ENCODE results near the gene SCGN.

Gene SCGN, protein sequence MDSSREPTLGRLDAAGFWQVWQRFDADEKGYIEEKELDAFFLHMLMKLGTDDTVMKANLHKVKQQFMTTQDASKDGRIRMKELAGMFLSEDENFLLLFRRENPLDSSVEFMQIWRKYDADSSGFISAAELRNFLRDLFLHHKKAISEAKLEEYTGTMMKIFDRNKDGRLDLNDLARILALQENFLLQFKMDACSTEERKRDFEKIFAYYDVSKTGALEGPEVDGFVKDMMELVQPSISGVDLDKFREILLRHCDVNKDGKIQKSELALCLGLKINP

DNA sequence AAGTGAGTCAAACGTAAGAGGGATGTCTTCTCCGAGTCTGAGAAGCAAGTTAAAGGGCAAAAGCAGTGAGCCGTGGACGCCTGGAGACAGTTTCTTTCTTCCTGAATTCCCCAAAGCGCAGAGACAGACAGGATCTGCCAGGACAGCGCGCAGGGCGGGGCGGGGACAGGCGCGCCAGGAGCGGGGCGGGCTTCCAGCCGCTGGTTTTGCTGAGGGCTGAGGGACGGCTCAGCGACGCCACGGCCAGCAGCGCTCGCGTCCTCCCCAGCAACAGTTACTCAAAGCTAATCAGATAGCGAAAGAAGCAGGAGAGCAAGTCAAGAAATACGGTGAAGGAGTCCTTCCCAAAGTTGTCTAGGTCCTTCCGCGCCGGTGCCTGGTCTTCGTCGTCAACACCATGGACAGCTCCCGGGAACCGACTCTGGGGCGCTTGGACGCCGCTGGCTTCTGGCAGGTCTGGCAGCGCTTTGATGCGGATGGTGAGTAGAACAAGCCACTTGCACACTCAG is at the start of gene SCGN:
TSS of gene SCGN (plus strand) at position 209 of the 509 bp plus-strand sequence. CDS start at position 398, 189 bp downstream.
- no peaks in the 10 kb centered on the region for H3K9me3 ChIP-seq (ENCODE audit: control insufficient read depth in 5 of 5, low read length in 5 of 5)
- no peak within 1 kb of the TSS for H3K27ac ChIP-seq (ENCODE audit: low read depth, low read length)
- H3K9ac ChIP-seq (ENCODE audit: low read length in 5 of 5), result no peak within 1 kb of the TSS
- H3K27me3 ChIP-seq (ENCODE audit: control insufficient read depth in 5 of 5, insufficient read depth in 4 of 5, low read length in 5 of 5), result peaks cover 0 to 6% (median 0%) of the 10 kb centered on the region in 5 donors
- peak within 1 kb of the TSS in 4 of 5 donors; percentile 21 to 54 (median 42) for H3K4me3 ChIP-seq (ENCODE audit: low read depth in 1 of 5, low read length in 5 of 5)
- H3K4me1 ChIP-seq (ENCODE audit: control insufficient read depth in 5 of 5, insufficient read depth in 5 of 5, low read length in 5 of 5), result peaks cover 0 to 9% (median 8%) of the 10 kb centered on the region in 5 donors
- H3K36me3 ChIP-seq (ENCODE audit: control insufficient read depth in 5 of 5, insufficient read depth in 5 of 5, low read length in 5 of 5), result no peaks in the 10 kb centered on the region

GRCh38 chr6:25602674-25602982 is 49.4 kb upstream of the SCGN start:
- H3K4me1 ChIP-seq (ENCODE audit: control insufficient read depth in 5 of 5, insufficient read depth in 5 of 5, low read length in 5 of 5), result peaks cover 0 to 4% (median 0%) of the 10 kb centered on the region in 5 donors
- H3K4me3 ChIP-seq (ENCODE audit: low read depth in 1 of 5, low read length in 5 of 5), result no peak overlapping the region
- H3K27ac ChIP-seq (ENCODE audit: low read depth, low read length), result no peak overlapping the region
- no peaks in the 10 kb centered on the region for H3K9me3 ChIP-seq (ENCODE audit: control insufficient read depth in 5 of 5, low read length in 5 of 5)
- H3K36me3 ChIP-seq (ENCODE audit: control insufficient read depth in 5 of 5, insufficient read depth in 5 of 5, low read length in 5 of 5), result peaks cover 0 to 4% (median 3%) of the 10 kb centered on the region in 5 donors
- H3K9ac ChIP-seq (ENCODE audit: low read length in 5 of 5), result no peak overlapping the region
- H3K27me3 ChIP-seq (ENCODE audit: control insufficient read depth in 5 of 5, insufficient read depth in 4 of 5, low read length in 5 of 5), result no peaks in the 10 kb centered on the region

GRCh38 chr6:25603251-25603650 is 48.8 kb upstream of the SCGN start:
- Histone ChIP-seq H3K4me1 (ENCODE audit: control insufficient read depth in 5 of 5, insufficient read depth in 5 of 5, low read length in 5 of 5) (peaks cover 0 to 6% (median 0%) of the 10 kb centered on the region in 5 donors), H3K9ac (ENCODE audit: low read length in 5 of 5) (no peak overlapping the region), H3K4me3 (ENCODE audit: low read depth in 1 of 5, low read length in 5 of 5) (no peak overlapping the region), H3K36me3 (ENCODE audit: control insufficient read depth in 5 of 5, insufficient read depth in 5 of 5, low read length in 5 of 5) (peaks cover 0 to 4% (median 3%) of the 10 kb centered on the region in 5 donors), H3K9me3 (ENCODE audit: control insufficient read depth in 5 of 5, low read length in 5 of 5) (no peaks in the 10 kb centered on the region), H3K27ac (ENCODE audit: low read depth, low read length) (no peak overlapping the region), H3K27me3 (ENCODE audit: control insufficient read depth in 5 of 5, insufficient read depth in 4 of 5, low read length in 5 of 5) (no peaks in the 10 kb centered on the region)

DNA sequence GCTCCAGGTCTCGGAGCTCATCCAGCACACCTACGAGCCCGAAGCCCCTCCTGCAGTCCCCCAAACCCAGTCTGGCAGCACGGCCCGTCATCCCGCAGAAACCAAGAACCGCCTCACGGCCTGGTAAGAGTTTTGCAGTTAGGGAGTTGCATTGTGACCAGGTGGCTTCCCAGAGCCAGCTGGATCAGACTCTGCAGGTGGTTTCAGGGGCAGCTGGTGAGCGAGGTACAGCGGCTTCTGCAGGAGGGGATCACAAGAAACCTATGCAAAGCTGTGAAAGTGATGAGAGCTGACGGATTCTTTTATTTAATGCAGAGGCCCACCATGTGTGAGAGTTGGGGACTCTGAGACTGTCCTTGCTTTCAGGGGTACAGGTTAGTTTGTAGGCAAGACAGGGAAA is 45.9 kb upstream of the SCGN start:
- H3K36me3 ChIP-seq (ENCODE audit: control insufficient read depth in 5 of 5, insufficient read depth in 5 of 5, low read length in 5 of 5), result peaks cover 0 to 3% (median 2%) of the 10 kb centered on the region in 5 donors
- H3K4me3 ChIP-seq (ENCODE audit: low read depth in 1 of 5, low read length in 5 of 5), result no peak overlapping the region
- H3K27ac ChIP-seq (ENCODE audit: low read depth, low read length), result no peak overlapping the region
- H3K9ac ChIP-seq (ENCODE audit: low read length in 5 of 5), result no peak overlapping the region
- peaks cover 0 to 6% (median 0%) of the 10 kb centered on the region in 5 donors for H3K4me1 ChIP-seq (ENCODE audit: control insufficient read depth in 5 of 5, insufficient read depth in 5 of 5, low read length in 5 of 5)
- H3K9me3 ChIP-seq (ENCODE audit: control insufficient read depth in 5 of 5, low read length in 5 of 5), result no peaks in the 10 kb centered on the region
- no peaks in the 10 kb centered on the region for H3K27me3 ChIP-seq (ENCODE audit: control insufficient read depth in 5 of 5, insufficient read depth in 4 of 5, low read length in 5 of 5)

- Histone ChIP-seq H3K9me3 (ENCODE audit: control insufficient read depth in 5 of 5, low read length in 5 of 5) (no peaks in the 10 kb centered on the region), H3K27ac (ENCODE audit: low read depth, low read length) (no peak overlapping the region), H3K27me3 (ENCODE audit: control insufficient read depth in 5 of 5, insufficient read depth in 4 of 5, low read length in 5 of 5) (no peaks in the 10 kb centered on the region), H3K4me1 (ENCODE audit: control insufficient read depth in 5 of 5, insufficient read depth in 5 of 5, low read length in 5 of 5) (peaks cover 0 to 6% (median 0%) of the 10 kb centered on the region in 5 donors), H3K4me3 (ENCODE audit: low read depth in 1 of 5, low read length in 5 of 5) (no peak overlapping the region), H3K36me3 (ENCODE audit: control insufficient read depth in 5 of 5, insufficient read depth in 5 of 5, low read length in 5 of 5) (peaks cover 0 to 3% (median 2%) of the 10 kb centered on the region in 5 donors), H3K9ac (ENCODE audit: low read length in 5 of 5) (no peak overlapping the region)
These were observed 43.3 kb upstream of the SCGN start for GRCh38 chr6:25608558-25609174.

DNA sequence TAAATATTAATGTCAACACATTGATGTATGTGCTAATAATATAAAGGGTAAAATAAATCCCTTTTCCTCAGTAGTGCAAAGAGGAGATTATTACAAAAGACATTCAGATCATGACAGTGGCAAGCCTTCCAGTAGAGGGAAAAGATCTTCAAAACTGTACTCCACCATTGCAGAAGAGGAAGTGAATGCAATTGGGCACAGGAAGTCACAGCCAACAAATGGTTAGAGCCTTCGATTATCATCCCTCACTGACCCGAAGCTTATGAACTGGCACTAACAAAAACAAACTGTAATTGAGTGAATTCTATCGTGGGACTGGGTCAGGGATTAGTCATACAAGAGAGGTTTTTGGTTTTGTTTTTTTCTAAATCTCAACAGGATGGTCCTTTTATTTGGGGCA is 39.3 kb upstream of the SCGN start:
- H3K36me3 ChIP-seq (ENCODE audit: control insufficient read depth in 5 of 5, insufficient read depth in 5 of 5, low read length in 5 of 5), result peaks cover 0 to 8% (median 0%) of the 10 kb centered on the region in 5 donors
- no peak overlapping the region for H3K27ac ChIP-seq (ENCODE audit: low read depth, low read length)
- no peaks in the 10 kb centered on the region for H3K9me3 ChIP-seq (ENCODE audit: control insufficient read depth in 5 of 5, low read length in 5 of 5)
- no peak overlapping the region for H3K9ac ChIP-seq (ENCODE audit: low read length in 5 of 5)
- peaks cover 0 to 1% (median 0%) of the 10 kb centered on the region in 5 donors for H3K4me1 ChIP-seq (ENCODE audit: control insufficient read depth in 5 of 5, insufficient read depth in 5 of 5, low read length in 5 of 5)
- H3K27me3 ChIP-seq (ENCODE audit: control insufficient read depth in 5 of 5, insufficient read depth in 4 of 5, low read length in 5 of 5), result no peaks in the 10 kb centered on the region
- no peak overlapping the region for H3K4me3 ChIP-seq (ENCODE audit: low read depth in 1 of 5, low read length in 5 of 5)

- Histone ChIP-seq H3K9me3 (ENCODE audit: control insufficient read depth in 5 of 5, low read length in 5 of 5) (no peaks in the 10 kb centered on the region), H3K27ac (ENCODE audit: low read depth, low read length) (no peak overlapping the region), H3K9ac (ENCODE audit: low read length in 5 of 5) (no peak overlapping the region), H3K4me1 (ENCODE audit: control insufficient read depth in 5 of 5, insufficient read depth in 5 of 5, low read length in 5 of 5) (no peaks in the 10 kb centered on the region), H3K27me3 (ENCODE audit: control insufficient read depth in 5 of 5, insufficient read depth in 4 of 5, low read length in 5 of 5) (no peaks in the 10 kb centered on the region), H3K36me3 (ENCODE audit: control insufficient read depth in 5 of 5, insufficient read depth in 5 of 5, low read length in 5 of 5) (peaks cover 0 to 8% (median 0%) of the 10 kb centered on the region in 5 donors), H3K4me3 (ENCODE audit: low read depth in 1 of 5, low read length in 5 of 5) (no peak overlapping the region)
These were observed 38.6 kb upstream of the SCGN start for GRCh38 chr6:25613415-25613814.

DNA sequence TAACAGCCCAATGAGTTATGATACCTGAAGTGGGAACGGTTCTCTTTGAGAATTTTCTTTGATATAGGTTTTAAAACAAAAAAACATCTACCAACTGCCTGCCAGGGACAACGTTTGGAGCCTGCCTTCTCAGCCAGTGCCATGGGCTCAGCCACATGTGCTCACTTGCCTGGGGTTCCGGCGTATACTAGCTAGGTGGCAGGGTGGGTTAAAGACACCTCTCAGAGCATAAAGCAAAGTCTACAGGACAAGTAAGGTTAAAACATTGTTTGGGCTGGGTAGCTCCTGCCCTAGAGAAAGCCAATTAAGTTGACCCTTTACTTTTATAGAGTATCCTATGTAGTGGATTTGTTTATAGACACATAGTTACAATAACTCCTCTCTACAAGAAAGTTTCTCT is 38.0 kb upstream of the SCGN start:
- Histone ChIP-seq H3K27ac (ENCODE audit: low read depth, low read length) (no peak overlapping the region), H3K27me3 (ENCODE audit: control insufficient read depth in 5 of 5, insufficient read depth in 4 of 5, low read length in 5 of 5) (no peaks in the 10 kb centered on the region), H3K4me1 (ENCODE audit: control insufficient read depth in 5 of 5, insufficient read depth in 5 of 5, low read length in 5 of 5) (no peaks in the 10 kb centered on the region), H3K9ac (ENCODE audit: low read length in 5 of 5) (no peak overlapping the region), H3K36me3 (ENCODE audit: control insufficient read depth in 5 of 5, insufficient read depth in 5 of 5, low read length in 5 of 5) (peaks cover 0 to 8% (median 0%) of the 10 kb centered on the region in 5 donors), H3K4me3 (ENCODE audit: low read depth in 1 of 5, low read length in 5 of 5) (no peak overlapping the region), H3K9me3 (ENCODE audit: control insufficient read depth in 5 of 5, low read length in 5 of 5) (no peaks in the 10 kb centered on the region)

GRCh38 chr6:25615471-25615870 is 36.5 kb upstream of the SCGN start:
- H3K27me3 ChIP-seq (ENCODE audit: control insufficient read depth in 5 of 5, insufficient read depth in 4 of 5, low read length in 5 of 5), result no peaks in the 10 kb centered on the region
- H3K9me3 ChIP-seq (ENCODE audit: control insufficient read depth in 5 of 5, low read length in 5 of 5), result no peaks in the 10 kb centered on the region
- no peaks in the 10 kb centered on the region for H3K4me1 ChIP-seq (ENCODE audit: control insufficient read depth in 5 of 5, insufficient read depth in 5 of 5, low read length in 5 of 5)
- no peak overlapping the region for H3K27ac ChIP-seq (ENCODE audit: low read depth, low read length)
- H3K4me3 ChIP-seq (ENCODE audit: low read depth in 1 of 5, low read length in 5 of 5), result no peak overlapping the region
- H3K36me3 ChIP-seq (ENCODE audit: control insufficient read depth in 5 of 5, insufficient read depth in 5 of 5, low read length in 5 of 5), result peaks cover 0 to 8% (median 0%) of the 10 kb centered on the region in 5 donors
- no peak overlapping the region for H3K9ac ChIP-seq (ENCODE audit: low read length in 5 of 5)

GRCh38 chr6:25617997-25618396 is 34.0 kb upstream of the SCGN start:
- H3K27ac ChIP-seq (ENCODE audit: low read depth, low read length), result no peak overlapping the region
- H3K36me3 ChIP-seq (ENCODE audit: control insufficient read depth in 5 of 5, insufficient read depth in 5 of 5, low read length in 5 of 5), result peaks cover 0 to 5% (median 0%) of the 10 kb centered on the region in 5 donors
- H3K9ac ChIP-seq (ENCODE audit: low read length in 5 of 5), result no peak overlapping the region
- no peaks in the 10 kb centered on the region for H3K27me3 ChIP-seq (ENCODE audit: control insufficient read depth in 5 of 5, insufficient read depth in 4 of 5, low read length in 5 of 5)
- no peak overlapping the region for H3K4me3 ChIP-seq (ENCODE audit: low read depth in 1 of 5, low read length in 5 of 5)
- H3K4me1 ChIP-seq (ENCODE audit: control insufficient read depth in 5 of 5, insufficient read depth in 5 of 5, low read length in 5 of 5), result no peaks in the 10 kb centered on the region
- H3K9me3 ChIP-seq (ENCODE audit: control insufficient read depth in 5 of 5, low read length in 5 of 5), result no peaks in the 10 kb centered on the region

Data from subcutaneous abdominal adipose tissue (tissue), 5 donors.